GM12878 (cell line): ENCODE results near the gene EIF4EBP2. TPM values are rescaled to one million over a fixed set of nuclear protein-coding genes. Genes with fewer than 3 reads are reported as not detected.

Experiments used
- ATAC-seq: fragments of 200-7000 bp; cut with Tn5 transposase; 3 replicates; pipeline ENCODE4 v1.9.1; 2020; ENCODE audit warnings: mild to moderate bottlenecking, moderate library complexity
- BruUV-seq: library from RNA; stranded (reverse); fragments of 400-500 nt; replicated peaks from 2 replicates; lab custom pipeline; 2021; lab: Mats Ljungman, UMichigan
- CTCF ChIA-PET: fragments of 300-600 bp; sonication (Branson Sonifier 250); formaldehyde crosslinking; extraction: SDS; loops from one replicate; lab custom pipeline; 2021; ENCODE audit warnings: inconsistent platforms; lab: Yijun Ruan, JAX
- POLR2A ChIA-PET: fragments of 350-600 bp; formaldehyde crosslinking; extraction: SDS; loops from one replicate; lab custom pipeline; 2021; ENCODE audit warnings: inconsistent platforms; lab: Charles Lee
- RAD21 ChIA-PET: fragments of 300-600 bp; sonication (Branson Sonifier 250); formaldehyde crosslinking; loops from one replicate; lab custom pipeline; 2023; ENCODE audit warnings: antibody characterized with exemption; ENCODE audit not compliant: unreplicated experiment; lab: Charles Lee
- SMC1A ChIA-PET: fragments of 300-600 bp; sonication (Branson Sonifier 250); formaldehyde crosslinking; loops from one replicate; lab custom pipeline; 2023; ENCODE audit not compliant: unreplicated experiment, uncharacterized antibody; lab: Charles Lee
- DNase-seq: peaks from one replicate; pipeline ENCODE4 v3.0.0-alpha.2; 2011; ENCODE audit warnings: low read depth, low spot score
- FAIRE-seq: peaks from 3 replicates; lab custom pipeline; 2011; peaks lifted over from hg19 to GRCh38; lab: Jason Lieb, UNC
- H2AFZ ChIP-seq: 2 replicates; pipeline ENCODE4 v1.6.0; 2011; ENCODE audit warnings: low read depth, low read length, control low read depth; ENCODE audit not compliant: control insufficient read depth
- H3K27ac ChIP-seq: 2 replicates; pipeline ENCODE4 v1.5.1; 2011; ENCODE audit warnings: control low read depth; ENCODE audit not compliant: control insufficient read depth, insufficient read depth
- H3K27me3 ChIP-seq, 2 experiments: replicated peaks in 1 of 2; 2 replicates each; pipeline versions ENCODE4 v1.6.0 to v1.6.1; 2011; ENCODE audit warnings: low read length in 1 of 2; ENCODE audit not compliant: control insufficient read depth in 2 of 2, insufficient read depth in 2 of 2
- H3K36me3 ChIP-seq, 2 experiments: 2 replicates each; pipeline ENCODE4 v1.5.1; 2011; ENCODE audit warnings: low read length in 1 of 2; ENCODE audit not compliant: control insufficient read depth in 2 of 2, insufficient read depth in 2 of 2
- H3K4me1 ChIP-seq: 2 replicates; pipeline ENCODE4 v1.6.1; 2011; ENCODE audit warnings: mild to moderate bottlenecking, low read length, moderate library complexity, mixed read lengths; ENCODE audit not compliant: control insufficient read depth, insufficient read depth
- H3K4me2 ChIP-seq: 2 replicates; pipeline ENCODE4 v1.6.0; 2011; ENCODE audit warnings: control low read depth; ENCODE audit not compliant: control insufficient read depth, insufficient read depth
- H3K4me3 ChIP-seq: fragments of 200-600 bp; sonication (generic); 2 replicates; pipeline ENCODE4 v1.5.1; 2016
- H3K79me2 ChIP-seq: 2 replicates; pipeline ENCODE4 v1.6.0; 2011; ENCODE audit warnings: low read length; ENCODE audit not compliant: control insufficient read depth, insufficient read depth
- H3K9ac ChIP-seq: 2 replicates; pipeline ENCODE4 v1.8.0; 2011; ENCODE audit warnings: low read length, control low read depth, mixed read lengths; ENCODE audit not compliant: control insufficient read depth, insufficient read depth
- H3K9me3 ChIP-seq: replicated peaks from 3 replicates; pipeline ENCODE4 v1.5.1; 2011; ENCODE audit warnings: mild to moderate bottlenecking, low read length; ENCODE audit not compliant: control insufficient read depth, insufficient read depth
- H4K20me1 ChIP-seq: 2 replicates; pipeline ENCODE4 v1.6.0; 2011; ENCODE audit not compliant: control insufficient read depth, insufficient read depth
- CBX3 ChIP-seq: fragments of 200-600 bp; sonication (generic); IDR thresholded peaks from 2 replicates; pipeline ENCODE4 v1.6.1; 2016; ENCODE audit warnings: low read depth, borderline replicate concordance
- CBX5 ChIP-seq: sonication (generic); IDR thresholded peaks from 2 replicates; pipeline ENCODE4 v1.6.1; 2016; ENCODE audit warnings: low read depth, moderate library complexity, mild to moderate bottlenecking, inconsistent platforms
- E4F1 ChIP-seq: fragments of 450-650 bp; IDR thresholded peaks from 2 replicates; pipeline ENCODE4 v1.6.1; 2018; ENCODE audit warnings: borderline replicate concordance, mild to moderate bottlenecking; ENCODE audit not compliant: partially characterized antibody
- ETV6 ChIP-seq, 2 experiments: fragments of 450-650 bp in 1 of 2; IDR thresholded peaks in 1 of 2; conservative IDR thresholded peaks in 1 of 2; 2 replicates each; pipeline ENCODE4 v1.6.1; 2014; ENCODE audit warnings: antibody characterized with exemption in 1 of 2, borderline replicate concordance in 1 of 2, low read depth in 1 of 2, mild to moderate bottlenecking in 1 of 2, moderate library complexity in 1 of 2
- HCFC1 ChIP-seq: fragments of 150-350 bp; IDR thresholded peaks from 2 replicates; pipeline ENCODE4 v1.6.1; 2014; ENCODE audit warnings: low read length
- IKZF1 ChIP-seq: fragments of 450-650 bp; conservative IDR thresholded peaks from 2 replicates; pipeline ENCODE4 v1.6.1; 2017; ENCODE audit warnings: antibody characterized with exemption, mild to moderate bottlenecking
- POLR2A ChIP-seq: IDR thresholded peaks from 2 replicates; pipeline ENCODE4 v1.6.1; 2011; ENCODE audit warnings: low read depth, mild to moderate bottlenecking, low read length
- SMARCA5 ChIP-seq: fragments of 450-650 bp; IDR thresholded peaks from 2 replicates; pipeline ENCODE4 v1.6.1; 2017; ENCODE audit warnings: mild to moderate bottlenecking
- ZBTB4 ChIP-seq: fragments of 450-650 bp; formaldehyde crosslinking; IDR thresholded peaks from 2 replicates; pipeline ENCODE4 v1.4.0; 2022; ENCODE audit warnings: mild to moderate bottlenecking, moderate library complexity
- ZNF217 ChIP-seq: fragments of 450-650 bp; IDR thresholded peaks from 2 replicates; pipeline ENCODE4 v1.6.1; 2017; ENCODE audit warnings: antibody characterized with exemption, mild to moderate bottlenecking
- ZNF274 ChIP-seq: IDR thresholded peaks from one replicate; pipeline ENCODE4 v1.8.0; 2011; ENCODE audit not compliant: insufficient read length, insufficient read depth
- WGBS: methylation state at CpG from one replicate; pipeline ENCODE4 v1.1.6; 2016; ENCODE audit warnings: low lambda C conversion rate; ENCODE audit not compliant: insufficient replicate concordance, insufficient coverage; ENCODE audit errors: missing lambda C conversion rate; 5-methylcytosine and 5-hydroxymethylcytosine counted together
- in situ Hi-C: fragments of 300-500 bp; cut with MboI; formaldehyde crosslinking; loops from 9 replicates; pipeline ENCODE4 v1.14.3; 2018; ENCODE audit warnings: mixed read lengths
- intact Hi-C: fragments of 100-400 bp; cut with micrococcal nuclease; formaldehyde crosslinking; loops from one replicate; pipeline ENCODE4 v1.14.2; 2022; ENCODE audit not compliant: unreplicated experiment
- polyA plus RNA-seq, 11 experiments: library from polyadenylated mRNA; depleted of rRNA in 4 of 11; unstranded in 6 of 11; stranded (reverse) in 5 of 11; fragments of >200 nt; fragmentation: Nextera tagmentation in 4 of 11; fragmentation: Illumina TruSeq in 1 of 11; extraction: Ambion mirVana in 4 of 11; extraction: Trizol in 1 of 11; gene quantifications; 1 replicate in 1 of 11; 2 replicates in 10 of 11; pipeline versions ENCODE4 v1.2.1 to v1.2.3, GENCODE V29; 2011 to 2016; ENCODE audit warnings: inconsistent platforms in 2 of 11, missing spikeins in 2 of 11, low read depth in 1 of 11
- total RNA-seq, 4 experiments: library from RNA; depleted of rRNA in 3 of 4; stranded (reverse); fragments of >200 nt in 3 of 4; fragmentation: Illumina TruSeq in 1 of 4; extraction: Trizol in 1 of 4; gene quantifications; 2 replicates each; pipeline versions ENCODE4 v1.2.1 to v1.2.3, GENCODE V29; 2013 to 2021
- TF ChIP-seq, protein P1 (sequence below): IDR thresholded peaks from 2 replicates; pipeline ENCODE4 v1.6.1; 2011; ENCODE audit warnings: borderline replicate concordance, low read depth, mild to moderate bottlenecking, moderate library complexity, mixed read lengths, low read length; ENCODE audit not compliant: insufficient read depth; ENCODE audit errors: extremely low read length
- TF ChIP-seq, protein P2 (sequence below): IDR thresholded peaks from 2 replicates; pipeline ENCODE4 v1.6.1; 2012; ENCODE audit warnings: low read length, inconsistent platforms

EIF4EBP2 gene
- total and polyA plus RNA-seq, 10 of the 15 experiments (the other 5 are each of a cell fraction or from before 2014, with no cell fraction given), result 14.4 to 51.3 (median 28.9) TPM

DNA sequence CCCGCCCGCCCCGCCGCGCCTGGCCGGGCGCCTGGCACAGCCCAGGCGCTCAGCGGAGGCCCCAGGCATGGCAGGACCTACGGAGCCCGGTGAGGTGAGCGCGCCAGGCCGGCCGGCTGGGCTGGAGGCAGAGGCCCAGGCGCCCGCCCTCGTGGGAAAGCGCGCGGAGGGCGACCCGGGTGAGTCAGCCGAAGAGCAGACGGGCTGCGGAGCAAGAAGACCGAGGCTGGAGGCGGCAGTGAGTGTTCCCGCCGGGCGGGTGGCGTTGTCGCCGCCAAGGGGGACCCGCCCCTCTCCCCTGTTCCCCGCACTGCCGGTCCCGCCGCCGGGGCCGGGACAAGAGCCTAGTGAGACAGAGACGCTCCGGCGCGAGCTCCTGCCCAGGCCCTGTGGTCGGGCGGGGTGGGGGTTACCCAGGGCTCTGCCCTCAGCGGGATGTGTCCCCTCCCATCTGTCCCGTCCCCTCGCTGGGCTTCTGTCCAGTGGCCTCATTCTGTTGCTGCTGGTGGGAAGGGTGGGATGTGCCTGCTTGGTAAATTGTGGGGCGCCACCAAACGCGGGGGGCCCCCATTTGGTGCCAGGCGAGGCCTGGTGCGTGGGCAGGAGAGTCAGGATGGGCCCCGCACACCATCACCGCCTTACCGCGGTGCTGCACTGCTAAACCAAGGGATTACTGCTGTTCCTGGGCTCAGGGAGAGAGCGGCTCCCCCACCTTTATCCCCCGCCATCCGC lies 54.5 kb downstream of the EIF4EBP2 start (continued):
- TF ChIP-seq, protein P1, sequence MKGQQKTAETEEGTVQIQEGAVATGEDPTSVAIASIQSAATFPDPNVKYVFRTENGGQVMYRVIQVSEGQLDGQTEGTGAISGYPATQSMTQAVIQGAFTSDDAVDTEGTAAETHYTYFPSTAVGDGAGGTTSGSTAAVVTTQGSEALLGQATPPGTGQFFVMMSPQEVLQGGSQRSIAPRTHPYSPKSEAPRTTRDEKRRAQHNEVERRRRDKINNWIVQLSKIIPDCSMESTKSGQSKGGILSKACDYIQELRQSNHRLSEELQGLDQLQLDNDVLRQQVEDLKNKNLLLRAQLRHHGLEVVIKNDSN, result no peak
- TF ChIP-seq, all 136 proteins: peak for 0

- FAIRE-seq (no peak), ATAC-seq (no peak), DNase-seq (no peak)
- in situ Hi-C loops (no loop called here), intact Hi-C loops (no loop called here)
- Histone ChIP-seq H3K9ac (no peak overlapping the region), H3K79me2 (no peaks in the 10 kb centered on the region), H4K20me1 (no peaks in the 10 kb centered on the region), H3K9me3 (no peaks in the 10 kb centered on the region), H3K27ac (no peak overlapping the region), H3K27me3 (peaks cover 3 to 5% of the 10 kb centered on the region in 2 experiments; a peak in 3 of 4 replicates), H3K4me3 (no peak overlapping the region), H3K4me2 (no peak overlapping the region), H3K36me3 (no peaks in the 10 kb centered on the region), H2AFZ (no peak overlapping the region), H3K4me1 (no peaks in the 10 kb centered on the region)
- SMC1A ChIA-PET, result no interaction called here
- POLR2A ChIA-PET, result no interaction called here
- RAD21 ChIA-PET, result no interaction called here
- CTCF ChIA-PET, result interaction anchor here (6.0 kb wide), 1 partner anchor 82 kb away, joined by 74 read pairs; no protein-coding TSS in a partner anchor
- BruUV-seq, result no TSS peak
- 26% methylated on average over 17 of the region's 19 CpGs for WGBS
- TF ChIP-seq CBX3 (no peak), ZBTB4 (CRISPR knock-in tag) (no peak), HCFC1 (no peak), E4F1 (no peak), ZNF217 (no peak), SMARCA5 (no peak), ETV6 (conservative IDR thresholded peaks at IDR 0.05 in 1 of 2, IDR thresholded peaks at IDR 0.05 in 1 of 2; ENCODE audit: borderline replicate concordance in 1 of 2, low read depth in 1 of 2) (no peak), POLR2A (no peak), CBX5 (no peak), ZNF274 (no peak), IKZF1 (no peak)
- TF ChIP-seq, protein P2, sequence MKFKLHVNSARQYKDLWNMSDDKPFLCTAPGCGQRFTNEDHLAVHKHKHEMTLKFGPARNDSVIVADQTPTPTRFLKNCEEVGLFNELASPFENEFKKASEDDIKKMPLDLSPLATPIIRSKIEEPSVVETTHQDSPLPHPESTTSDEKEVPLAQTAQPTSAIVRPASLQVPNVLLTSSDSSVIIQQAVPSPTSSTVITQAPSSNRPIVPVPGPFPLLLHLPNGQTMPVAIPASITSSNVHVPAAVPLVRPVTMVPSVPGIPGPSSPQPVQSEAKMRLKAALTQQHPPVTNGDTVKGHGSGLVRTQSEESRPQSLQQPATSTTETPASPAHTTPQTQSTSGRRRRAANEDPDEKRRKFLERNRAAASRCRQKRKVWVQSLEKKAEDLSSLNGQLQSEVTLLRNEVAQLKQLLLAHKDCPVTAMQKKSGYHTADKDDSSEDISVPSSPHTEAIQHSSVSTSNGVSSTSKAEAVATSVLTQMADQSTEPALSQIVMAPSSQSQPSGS, result no peak
These were observed 55.3 kb downstream of the EIF4EBP2 start for GRCh38 chr10:70459061-70459773.
